ENCODE data around the gene TMEM198. TPM values are rescaled to one million over a fixed set of nuclear protein-coding genes. Genes with fewer than 3 reads are reported as not detected.
A peak's percentile ranks its signal among the peaks of the same experiment; 100 is the strongest.

TMEM198 gene
- total and polyA plus RNA-seq, 4 donors = 0.74 to 1.9 (median 1.5) TPM

DNA sequence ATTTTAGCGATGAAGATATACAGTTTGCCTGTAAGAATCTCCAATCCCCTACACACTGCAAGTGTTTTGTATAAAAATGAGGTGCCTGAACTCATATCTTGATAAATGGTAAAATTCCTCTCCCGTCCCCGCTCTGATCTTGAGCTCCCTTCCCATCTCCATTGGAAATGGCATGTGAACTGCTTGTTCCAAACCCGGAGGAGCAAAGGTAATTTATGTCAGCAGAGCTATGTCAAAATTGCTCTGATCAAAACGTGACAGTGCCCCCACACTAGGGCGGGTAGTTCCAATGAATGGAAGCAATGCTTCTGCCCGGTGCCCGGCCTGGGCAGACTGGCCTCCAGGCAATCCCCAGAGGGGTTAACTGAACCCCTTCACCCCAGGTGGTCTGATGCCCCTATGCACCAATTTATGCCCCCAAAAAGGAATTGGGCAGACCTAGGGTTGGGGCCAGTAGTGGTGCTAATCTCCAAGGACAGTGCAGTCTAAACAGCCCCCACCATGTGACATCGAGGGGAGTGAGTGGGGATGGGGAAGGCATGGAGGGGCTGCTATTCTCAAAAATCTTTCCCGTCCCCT, 48.8 kb upstream of the TMEM198 start:
- Histone ChIP-seq H3K27ac (ENCODE audit: low read depth in 1 of 2, low read length in 2 of 2) (no peak overlapping the region), H3K27me3 (ENCODE audit: control insufficient read depth in 4 of 4, insufficient read depth in 4 of 4, low read length in 3 of 4) (peaks cover 0 to 3% (median 0%) of the 10 kb centered on the region in 4 donors), H3K9me3 (ENCODE audit: control insufficient read depth in 4 of 4, low read length in 3 of 4) (no peaks in the 10 kb centered on the region), H3K36me3 (ENCODE audit: control insufficient read depth in 4 of 4, insufficient read depth in 3 of 4, low read depth in 1 of 4, low read length in 3 of 4) (no peaks in the 10 kb centered on the region), H3K4me3 (ENCODE audit: low read depth in 1 of 3, low read length in 3 of 3) (no peak overlapping the region), H3K9ac (ENCODE audit: low read depth in 1 of 2, low read length in 2 of 2) (no peak overlapping the region), H3K4me1 (ENCODE audit: control insufficient read depth in 4 of 4, insufficient read depth in 4 of 4, low read length in 3 of 4) (peaks cover 6 to 30% (median 21%) of the 10 kb centered on the region in 4 donors)
- no peak for TF ChIP-seq JUND (IDR thresholded peaks at IDR 0.05)
- no peak for TF ChIP-seq GABPA (IDR thresholded peaks at IDR 0.05 in 1 of 2, conservative IDR thresholded peaks at IDR 0.05 in 1 of 2)
- TF ChIP-seq RAD21 (IDR thresholded peaks at IDR 0.05) = no peak
- TF ChIP-seq, protein P1, sequence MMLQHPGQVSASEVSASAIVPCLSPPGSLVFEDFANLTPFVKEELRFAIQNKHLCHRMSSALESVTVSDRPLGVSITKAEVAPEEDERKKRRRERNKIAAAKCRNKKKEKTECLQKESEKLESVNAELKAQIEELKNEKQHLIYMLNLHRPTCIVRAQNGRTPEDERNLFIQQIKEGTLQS (IDR thresholded peaks at IDR 0.05) = no peak
- TF ChIP-seq HNF4A (conservative IDR thresholded peaks at IDR 0.05) = no peak
- no peak for TF ChIP-seq RXRA (IDR thresholded peaks at IDR 0.05)
- no peak for TF ChIP-seq SP1 (IDR thresholded peaks at IDR 0.05)
- no peak for TF ChIP-seq CTCF (IDR thresholded peaks at IDR 0.05; ENCODE audit: low read depth, low read length, missing input control)
- TF ChIP-seq, protein P2, sequence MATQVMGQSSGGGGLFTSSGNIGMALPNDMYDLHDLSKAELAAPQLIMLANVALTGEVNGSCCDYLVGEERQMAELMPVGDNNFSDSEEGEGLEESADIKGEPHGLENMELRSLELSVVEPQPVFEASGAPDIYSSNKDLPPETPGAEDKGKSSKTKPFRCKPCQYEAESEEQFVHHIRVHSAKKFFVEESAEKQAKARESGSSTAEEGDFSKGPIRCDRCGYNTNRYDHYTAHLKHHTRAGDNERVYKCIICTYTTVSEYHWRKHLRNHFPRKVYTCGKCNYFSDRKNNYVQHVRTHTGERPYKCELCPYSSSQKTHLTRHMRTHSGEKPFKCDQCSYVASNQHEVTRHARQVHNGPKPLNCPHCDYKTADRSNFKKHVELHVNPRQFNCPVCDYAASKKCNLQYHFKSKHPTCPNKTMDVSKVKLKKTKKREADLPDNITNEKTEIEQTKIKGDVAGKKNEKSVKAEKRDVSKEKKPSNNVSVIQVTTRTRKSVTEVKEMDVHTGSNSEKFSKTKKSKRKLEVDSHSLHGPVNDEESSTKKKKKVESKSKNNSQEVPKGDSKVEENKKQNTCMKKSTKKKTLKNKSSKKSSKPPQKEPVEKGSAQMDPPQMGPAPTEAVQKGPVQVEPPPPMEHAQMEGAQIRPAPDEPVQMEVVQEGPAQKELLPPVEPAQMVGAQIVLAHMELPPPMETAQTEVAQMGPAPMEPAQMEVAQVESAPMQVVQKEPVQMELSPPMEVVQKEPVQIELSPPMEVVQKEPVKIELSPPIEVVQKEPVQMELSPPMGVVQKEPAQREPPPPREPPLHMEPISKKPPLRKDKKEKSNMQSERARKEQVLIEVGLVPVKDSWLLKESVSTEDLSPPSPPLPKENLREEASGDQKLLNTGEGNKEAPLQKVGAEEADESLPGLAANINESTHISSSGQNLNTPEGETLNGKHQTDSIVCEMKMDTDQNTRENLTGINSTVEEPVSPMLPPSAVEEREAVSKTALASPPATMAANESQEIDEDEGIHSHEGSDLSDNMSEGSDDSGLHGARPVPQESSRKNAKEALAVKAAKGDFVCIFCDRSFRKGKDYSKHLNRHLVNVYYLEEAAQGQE (IDR thresholded peaks at IDR 0.05) = no peak
- WGBS = 28% methylated on average over 10 of the region's 10 CpGs
- DNase-seq (ENCODE audit: low spot score) = no peak

- Histone ChIP-seq H3K36me3 (ENCODE audit: control insufficient read depth in 4 of 4, insufficient read depth in 3 of 4, low read depth in 1 of 4, low read length in 3 of 4) (no peaks in the 10 kb centered on the region), H3K9me3 (ENCODE audit: control insufficient read depth in 4 of 4, low read length in 3 of 4) (no peaks in the 10 kb centered on the region), H3K9ac (ENCODE audit: low read depth in 1 of 2, low read length in 2 of 2) (no peak overlapping the region), H3K4me1 (ENCODE audit: control insufficient read depth in 4 of 4, insufficient read depth in 4 of 4, low read length in 3 of 4) (peaks cover 6 to 32% (median 22%) of the 10 kb centered on the region in 4 donors), H3K27me3 (ENCODE audit: control insufficient read depth in 4 of 4, insufficient read depth in 4 of 4, low read length in 3 of 4) (no peaks in the 10 kb centered on the region), H3K4me3 (ENCODE audit: low read depth in 1 of 3, low read length in 3 of 3) (no peak overlapping the region), H3K27ac (ENCODE audit: low read depth in 1 of 2, low read length in 2 of 2) (no peak overlapping the region)
- 29% methylated on average over 14 of the region's 14 CpGs for WGBS
- DNase-seq (ENCODE audit: low spot score) = peak; percentile 75
- peak; percentile 60 to 73 for TF ChIP-seq RAD21 (IDR thresholded peaks at IDR 0.05)
- TF ChIP-seq FOXA2 (IDR thresholded peaks at IDR 0.05) = no peak
- no peak for TF ChIP-seq HNF4G (IDR thresholded peaks at IDR 0.05)
- TF ChIP-seq, protein P3, sequence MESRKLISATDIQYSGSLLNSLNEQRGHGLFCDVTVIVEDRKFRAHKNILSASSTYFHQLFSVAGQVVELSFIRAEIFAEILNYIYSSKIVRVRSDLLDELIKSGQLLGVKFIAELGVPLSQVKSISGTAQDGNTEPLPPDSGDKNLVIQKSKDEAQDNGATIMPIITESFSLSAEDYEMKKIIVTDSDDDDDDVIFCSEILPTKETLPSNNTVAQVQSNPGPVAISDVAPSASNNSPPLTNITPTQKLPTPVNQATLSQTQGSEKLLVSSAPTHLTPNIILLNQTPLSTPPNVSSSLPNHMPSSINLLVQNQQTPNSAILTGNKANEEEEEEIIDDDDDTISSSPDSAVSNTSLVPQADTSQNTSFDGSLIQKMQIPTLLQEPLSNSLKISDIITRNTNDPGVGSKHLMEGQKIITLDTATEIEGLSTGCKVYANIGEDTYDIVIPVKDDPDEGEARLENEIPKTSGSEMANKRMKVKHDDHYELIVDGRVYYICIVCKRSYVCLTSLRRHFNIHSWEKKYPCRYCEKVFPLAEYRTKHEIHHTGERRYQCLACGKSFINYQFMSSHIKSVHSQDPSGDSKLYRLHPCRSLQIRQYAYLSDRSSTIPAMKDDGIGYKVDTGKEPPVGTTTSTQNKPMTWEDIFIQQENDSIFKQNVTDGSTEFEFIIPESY (IDR thresholded peaks at IDR 0.05) = no peak
- TF ChIP-seq EGR1 (IDR thresholded peaks at IDR 0.05; ENCODE audit: low read depth in 2 of 2) = no peak
- TF ChIP-seq, protein P4, sequence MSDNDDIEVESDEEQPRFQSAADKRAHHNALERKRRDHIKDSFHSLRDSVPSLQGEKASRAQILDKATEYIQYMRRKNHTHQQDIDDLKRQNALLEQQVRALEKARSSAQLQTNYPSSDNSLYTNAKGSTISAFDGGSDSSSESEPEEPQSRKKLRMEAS (IDR thresholded peaks at IDR 0.05) = no peak
- TF ChIP-seq NR2F2 (IDR thresholded peaks at IDR 0.05) = no peak
- TF ChIP-seq, protein P2 (IDR thresholded peaks at IDR 0.05) = peak; percentile 85
- TF ChIP-seq, protein P1 (IDR thresholded peaks at IDR 0.05) = no peak
- no peak for TF ChIP-seq FOXA1 (IDR thresholded peaks at IDR 0.05)
- no peak for TF ChIP-seq TAF1 (conservative IDR thresholded peaks at IDR 0.05)
- TF ChIP-seq SP1 (IDR thresholded peaks at IDR 0.05) = no peak
- TF ChIP-seq GABPA (IDR thresholded peaks at IDR 0.05 in 1 of 2, conservative IDR thresholded peaks at IDR 0.05 in 1 of 2) = no peak
- no peak for TF ChIP-seq RXRA (IDR thresholded peaks at IDR 0.05)
- no peak for TF ChIP-seq YY1 (IDR thresholded peaks at IDR 0.05)
- no peak for TF ChIP-seq HNF4A (conservative IDR thresholded peaks at IDR 0.05)
These were observed 48.2 kb upstream of the TMEM198 start for GRCh38 chr2:219495531-219496122.
